GM13977 (cell line): ENCODE measurements around the gene CARMIL1.

Experiments
- DNase-seq: peaks from one replicate; pipeline ENCODE4 v3.0.0; 2012; ENCODE audit warnings: low spot score
- CTCF ChIP-seq: IDR thresholded peaks from 2 replicates; pipeline ENCODE4 v1.5.1; 2012; ENCODE audit warnings: mild to moderate bottlenecking, control low read depth; ENCODE audit not compliant: insufficient read depth; ENCODE audit errors: extremely low read depth, missing control alignments
- in situ Hi-C: fragments of 300-500 bp; cut with MboI; formaldehyde crosslinking; loops from one replicate; pipeline ENCODE4 v1.12.0; 2022; ENCODE audit warnings: low sequenced_read_pairs, low pct_unique_long_range_greater_than_20kb, mixed read lengths, inconsistent platforms; ENCODE audit not compliant: unreplicated experiment

The CARMIL1 gene

GRCh38 chr6:25302151-25302550 lies 23.0 kb downstream of the CARMIL1 start:
- in situ Hi-C loops: no loop called here
- DNase-seq: no peak
- TF ChIP-seq CTCF: no peak

- no peak for TF ChIP-seq CTCF
- in situ Hi-C loops: no loop called here
- DNase-seq: no peak
These were observed 23.5 kb downstream of the CARMIL1 start for GRCh38 chr6:25302677-25303128.

- in situ Hi-C loops: no loop called here
- no peak for TF ChIP-seq CTCF
- no peak for DNase-seq
These were observed 24.1 kb downstream of the CARMIL1 start for GRCh38 chr6:25303254-25303653.

GRCh38 chr6:25306379-25306778 lies 27.2 kb downstream of the CARMIL1 start:
- in situ Hi-C loops: no loop called here
- TF ChIP-seq CTCF: no peak

GRCh38 chr6:25307805-25308494 lies 28.8 kb downstream of the CARMIL1 start:
- DNase-seq: no peak
- in situ Hi-C loops: no loop called here
- TF ChIP-seq CTCF: no peak

More at GRCh38 chr6:25306379-25306778, 27.2 kb downstream of the CARMIL1 start:
- DNase-seq: no peak

- in situ Hi-C loops: no loop called here
- no peak for DNase-seq
- TF ChIP-seq CTCF: no peak
These were observed 30.7 kb downstream of the CARMIL1 start for GRCh38 chr6:25309886-25310285.
